HUES6 (cell line): ENCODE measurements around the gene MSANTD4.

Experiments used
- H3K27ac ChIP-seq: 2 replicates; pipeline ENCODE4 v1.7.0; 2013; ENCODE audit warnings: low read depth, mild to moderate bottlenecking, low read length, inconsistent platforms
- H3K27me3 ChIP-seq: 2 replicates; pipeline ENCODE4 v1.6.1; 2013; ENCODE audit warnings: low read length; ENCODE audit not compliant: control insufficient read depth, insufficient read depth
- H3K36me3 ChIP-seq: 2 replicates; pipeline ENCODE4 v1.6.1; 2013; ENCODE audit warnings: low read length; ENCODE audit not compliant: control insufficient read depth, insufficient read depth
- H3K4me1 ChIP-seq: 2 replicates; pipeline ENCODE4 v1.6.1; 2013; ENCODE audit warnings: low read length; ENCODE audit not compliant: control insufficient read depth, insufficient read depth
- H3K4me3 ChIP-seq: 2 replicates; pipeline ENCODE4 v1.5.1; 2013; ENCODE audit warnings: low read depth, low read length
- H3K9ac ChIP-seq: one replicate; pipeline ENCODE4 v1.6.1; 2013; ENCODE audit warnings: mild to moderate bottlenecking, low read length
- H3K9me3 ChIP-seq: 2 replicates; pipeline ENCODE4 v1.6.1; 2013; ENCODE audit warnings: low read depth, low read length; ENCODE audit not compliant: control insufficient read depth, insufficient read depth

Gene MSANTD4

GRCh38 chr11:105968021-105968697 lies 53.9 kb downstream of the MSANTD4 start:
- no peak overlapping the region for H3K27ac ChIP-seq

GRCh38 chr11:105960252-105961245 lies 61.5 kb downstream of the MSANTD4 start:
- H3K27me3 ChIP-seq: no peaks in the 10 kb centered on the region
- H3K36me3 ChIP-seq: no peaks in the 10 kb centered on the region
- peak overlapping the region; percentile 69; the same call in 1 of the 2 replicates for H3K27ac ChIP-seq
- H3K9ac ChIP-seq: peak overlapping the region; percentile 69
- no peaks in the 10 kb centered on the region for H3K9me3 ChIP-seq
- H3K4me1 ChIP-seq: peaks cover 13% of the 10 kb centered on the region
- H3K4me3 ChIP-seq: peak overlapping the region; percentile 51

More at GRCh38 chr11:105968021-105968697, 53.9 kb downstream of the MSANTD4 start:
- Histone ChIP-seq H3K9ac (no peak overlapping the region), H3K9me3 (no peaks in the 10 kb centered on the region), H3K27me3 (no peaks in the 10 kb centered on the region), H3K36me3 (no peaks in the 10 kb centered on the region), H3K4me1 (peaks cover 7% of the 10 kb centered on the region; the same call in 1 of the 2 replicates), H3K4me3 (no peak overlapping the region)
